Astrocyte of the cerebellum (primary cell): ENCODE results near the gene DMD.

ENCODE experiments used
- DNase-seq: peaks from one replicate; pipeline ENCODE4 v3.0.0-alpha.2; 2011; ENCODE audit warnings: low read depth
- H3K4me3 ChIP-seq: 2 replicates; pipeline ENCODE4 v1.5.1; 2011; ENCODE audit warnings: mild to moderate bottlenecking, low read depth, low read length, moderate library complexity
- in situ Hi-C: cut with HindIII; loops from 2 replicates; pipeline ENCODE4 v1.10.0; 2017; ENCODE audit warnings: low sequenced_read_pairs
- TF ChIP-seq, protein P1 (sequence below): IDR thresholded peaks from 2 replicates; pipeline ENCODE4 v1.5.1; 2012; ENCODE audit warnings: low read length, low read depth, moderate library complexity, mild to moderate bottlenecking; ENCODE audit errors: missing control alignments

Gene DMD

DNA sequence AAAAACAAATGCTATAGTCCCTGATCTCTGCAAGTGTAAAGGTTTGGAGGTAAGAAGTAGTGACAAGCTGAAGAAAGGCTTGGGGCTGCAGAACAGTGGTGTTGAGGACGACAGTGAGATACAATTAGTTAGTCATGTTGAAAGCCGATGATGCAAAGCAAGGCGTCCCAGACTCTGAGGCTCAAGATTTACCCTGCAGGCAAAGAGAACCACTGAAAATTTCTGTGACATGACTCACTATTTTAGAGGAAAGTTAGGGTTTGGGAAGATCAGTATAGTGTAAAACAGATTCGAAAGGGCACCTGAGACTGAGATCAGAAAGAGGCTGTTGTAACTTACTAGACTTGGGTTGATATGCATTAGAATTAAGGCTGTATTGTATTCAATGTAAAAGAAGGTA, 1858.3 kb downstream of the DMD start:
- TF ChIP-seq, protein P1, sequence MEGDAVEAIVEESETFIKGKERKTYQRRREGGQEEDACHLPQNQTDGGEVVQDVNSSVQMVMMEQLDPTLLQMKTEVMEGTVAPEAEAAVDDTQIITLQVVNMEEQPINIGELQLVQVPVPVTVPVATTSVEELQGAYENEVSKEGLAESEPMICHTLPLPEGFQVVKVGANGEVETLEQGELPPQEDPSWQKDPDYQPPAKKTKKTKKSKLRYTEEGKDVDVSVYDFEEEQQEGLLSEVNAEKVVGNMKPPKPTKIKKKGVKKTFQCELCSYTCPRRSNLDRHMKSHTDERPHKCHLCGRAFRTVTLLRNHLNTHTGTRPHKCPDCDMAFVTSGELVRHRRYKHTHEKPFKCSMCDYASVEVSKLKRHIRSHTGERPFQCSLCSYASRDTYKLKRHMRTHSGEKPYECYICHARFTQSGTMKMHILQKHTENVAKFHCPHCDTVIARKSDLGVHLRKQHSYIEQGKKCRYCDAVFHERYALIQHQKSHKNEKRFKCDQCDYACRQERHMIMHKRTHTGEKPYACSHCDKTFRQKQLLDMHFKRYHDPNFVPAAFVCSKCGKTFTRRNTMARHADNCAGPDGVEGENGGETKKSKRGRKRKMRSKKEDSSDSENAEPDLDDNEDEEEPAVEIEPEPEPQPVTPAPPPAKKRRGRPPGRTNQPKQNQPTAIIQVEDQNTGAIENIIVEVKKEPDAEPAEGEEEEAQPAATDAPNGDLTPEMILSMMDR: no peak
- in situ Hi-C loops: no loop called here
- no peak overlapping the region for H3K4me3 ChIP-seq
- DNase-seq: peak; percentile 24

DNA sequence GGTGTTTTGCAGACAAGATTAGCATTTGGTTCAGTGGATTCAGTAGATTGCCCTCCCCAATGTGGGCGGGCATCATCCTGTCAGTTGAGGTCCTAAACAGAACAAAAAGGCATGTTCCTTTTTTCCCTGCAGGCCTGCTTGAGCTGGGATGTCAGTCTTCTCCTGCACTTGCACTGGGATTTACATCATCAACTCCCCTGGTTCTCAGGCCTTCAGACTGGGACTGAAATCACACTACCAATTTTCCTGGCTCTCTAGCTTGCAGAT, 1860.6 kb downstream of the DMD start:
- in situ Hi-C loops: no loop called here

DNA sequence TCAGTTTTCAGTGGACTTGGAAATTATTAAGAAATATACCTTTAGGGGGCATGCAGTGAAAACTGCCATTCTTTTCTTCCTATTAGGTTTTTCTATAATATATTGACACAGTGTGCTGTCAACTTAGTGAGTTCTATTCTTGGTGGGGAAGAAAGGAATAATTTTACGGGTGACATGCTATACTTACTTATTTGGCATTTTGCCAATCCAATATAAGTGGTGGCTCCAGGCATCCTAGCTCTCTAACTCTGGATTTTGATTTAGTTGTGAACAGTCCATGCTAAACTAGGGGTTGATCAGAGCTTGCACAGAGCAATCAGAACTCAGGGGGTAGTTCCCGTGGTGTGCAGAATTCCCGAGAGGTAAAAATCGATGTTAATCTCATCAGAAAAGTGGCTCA, 1861.8 kb downstream of the DMD start:
- DNase-seq: no peak
- TF ChIP-seq, protein P1: no peak
- in situ Hi-C loops: no loop called here
- H3K4me3 ChIP-seq: no peak overlapping the region

More for the DNA sequence above, 1860.6 kb downstream of the DMD start:
- no peak for DNase-seq
- no peak overlapping the region for H3K4me3 ChIP-seq
- TF ChIP-seq, protein P1: no peak

GRCh38 chrX:31340587-31340986, 1870.8 kb downstream of the DMD start:
- no peak overlapping the region for H3K4me3 ChIP-seq
- TF ChIP-seq, protein P1: no peak
- in situ Hi-C loops: no loop called here
- no peak for DNase-seq

GRCh38 chrX:31338991-31339350, 1872.4 kb downstream of the DMD start:
- no peak overlapping the region for H3K4me3 ChIP-seq
- TF ChIP-seq, protein P1: no peak
- DNase-seq: no peak
- in situ Hi-C loops: no loop called here

DNA sequence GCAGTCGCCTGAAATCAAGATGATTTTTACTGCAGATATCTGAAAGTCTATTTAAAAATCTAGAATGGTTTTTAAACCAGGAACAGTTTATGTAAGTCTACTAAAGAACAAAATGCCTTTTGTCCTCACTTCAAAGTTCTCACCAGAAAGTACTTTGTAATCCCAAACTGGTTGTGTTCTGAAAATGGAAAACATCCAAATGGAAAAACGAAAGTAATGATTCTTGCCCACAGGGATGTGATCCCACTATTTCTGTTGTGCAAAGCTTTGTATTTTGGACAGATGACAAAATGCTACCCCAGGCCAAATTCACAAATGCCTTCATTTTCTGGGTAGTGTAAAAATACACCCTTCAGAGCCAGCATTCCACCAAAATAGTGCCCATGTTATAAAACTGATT, 1874.0 kb downstream of the DMD start:
- TF ChIP-seq, protein P1: no peak
- in situ Hi-C loops: no loop called here
- no peak overlapping the region for H3K4me3 ChIP-seq
- no peak for DNase-seq

DNA sequence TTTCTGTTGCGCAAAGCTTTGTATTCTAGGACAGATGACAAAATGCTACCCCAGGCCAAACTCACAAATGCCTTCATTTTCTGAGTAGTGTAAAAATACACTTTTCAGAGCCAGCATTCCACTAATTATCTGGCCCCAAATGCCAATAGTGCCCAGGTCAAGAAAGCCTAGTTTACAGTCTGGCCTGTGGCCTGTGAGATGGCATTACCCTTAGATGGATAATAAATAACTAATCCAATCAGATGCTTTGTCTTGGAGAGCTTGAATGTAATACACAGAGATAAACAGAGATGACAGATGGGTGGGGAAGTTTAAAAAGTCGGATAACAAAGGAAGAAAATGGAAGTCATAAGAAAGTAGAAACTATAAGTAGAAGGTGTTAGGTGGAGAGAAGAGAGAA, 1874.9 kb downstream of the DMD start:
- H3K4me3 ChIP-seq: no peak overlapping the region
- in situ Hi-C loops: no loop called here
- DNase-seq: no peak
- TF ChIP-seq, protein P1: no peak
